ENCODE measurements around the gene PGRMC2. TPM values are rescaled to one million over a fixed set of nuclear protein-coding genes. Genes with fewer than 3 reads are reported as not detected.

Gene PGRMC2
- total and polyA plus RNA-seq, 4 donors = 28.9 to 44.3 (median 32.1) TPM

- no peak overlapping the region for H3K4me3 ChIP-seq (ENCODE audit: low read depth in 1 of 3, low read length in 3 of 3)
- H3K27me3 ChIP-seq (ENCODE audit: control insufficient read depth in 4 of 4, insufficient read depth in 4 of 4, low read length in 3 of 4) = no peaks in the 10 kb centered on the region
- H3K9ac ChIP-seq (ENCODE audit: low read depth in 1 of 2, low read length in 2 of 2) = no peak overlapping the region
- H3K36me3 ChIP-seq (ENCODE audit: control insufficient read depth in 4 of 4, insufficient read depth in 3 of 4, low read depth in 1 of 4, low read length in 3 of 4) = no peaks in the 10 kb centered on the region
- no peaks in the 10 kb centered on the region for H3K9me3 ChIP-seq (ENCODE audit: control insufficient read depth in 4 of 4, low read length in 3 of 4)
- no peak for DNase-seq (ENCODE audit: low spot score)
- no peak overlapping the region for H3K27ac ChIP-seq (ENCODE audit: low read depth in 1 of 2, low read length in 2 of 2)
- WGBS = 93% methylated on average over 3 of the region's 3 CpGs
- TF ChIP-seq EGR1 (IDR thresholded peaks at IDR 0.05; ENCODE audit: low read depth in 2 of 2) (no peak), RAD21 (IDR thresholded peaks at IDR 0.05) (no peak), HNF4A (conservative IDR thresholded peaks at IDR 0.05) (no peak), SP1 (IDR thresholded peaks at IDR 0.05) (no peak), RXRA (IDR thresholded peaks at IDR 0.05) (no peak), REST (IDR thresholded peaks at IDR 0.05) (no peak), YY1 (IDR thresholded peaks at IDR 0.05) (no peak), FOXA2 (IDR thresholded peaks at IDR 0.05) (no peak), NR2F2 (IDR thresholded peaks at IDR 0.05) (no peak), TAF1 (conservative IDR thresholded peaks at IDR 0.05) (no peak), GABPA (IDR thresholded peaks at IDR 0.05 in 1 of 2, conservative IDR thresholded peaks at IDR 0.05 in 1 of 2) (no peak), ATF3 (IDR thresholded peaks at IDR 0.05) (no peak)
- TF ChIP-seq, protein P1, sequence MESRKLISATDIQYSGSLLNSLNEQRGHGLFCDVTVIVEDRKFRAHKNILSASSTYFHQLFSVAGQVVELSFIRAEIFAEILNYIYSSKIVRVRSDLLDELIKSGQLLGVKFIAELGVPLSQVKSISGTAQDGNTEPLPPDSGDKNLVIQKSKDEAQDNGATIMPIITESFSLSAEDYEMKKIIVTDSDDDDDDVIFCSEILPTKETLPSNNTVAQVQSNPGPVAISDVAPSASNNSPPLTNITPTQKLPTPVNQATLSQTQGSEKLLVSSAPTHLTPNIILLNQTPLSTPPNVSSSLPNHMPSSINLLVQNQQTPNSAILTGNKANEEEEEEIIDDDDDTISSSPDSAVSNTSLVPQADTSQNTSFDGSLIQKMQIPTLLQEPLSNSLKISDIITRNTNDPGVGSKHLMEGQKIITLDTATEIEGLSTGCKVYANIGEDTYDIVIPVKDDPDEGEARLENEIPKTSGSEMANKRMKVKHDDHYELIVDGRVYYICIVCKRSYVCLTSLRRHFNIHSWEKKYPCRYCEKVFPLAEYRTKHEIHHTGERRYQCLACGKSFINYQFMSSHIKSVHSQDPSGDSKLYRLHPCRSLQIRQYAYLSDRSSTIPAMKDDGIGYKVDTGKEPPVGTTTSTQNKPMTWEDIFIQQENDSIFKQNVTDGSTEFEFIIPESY (IDR thresholded peaks at IDR 0.05) = no peak
- no peaks in the 10 kb centered on the region for H3K4me1 ChIP-seq (ENCODE audit: control insufficient read depth in 4 of 4, insufficient read depth in 4 of 4, low read length in 3 of 4)
These were observed 52.8 kb downstream of the PGRMC2 start for GRCh38 chr4:128234836-128235235.

DNA sequence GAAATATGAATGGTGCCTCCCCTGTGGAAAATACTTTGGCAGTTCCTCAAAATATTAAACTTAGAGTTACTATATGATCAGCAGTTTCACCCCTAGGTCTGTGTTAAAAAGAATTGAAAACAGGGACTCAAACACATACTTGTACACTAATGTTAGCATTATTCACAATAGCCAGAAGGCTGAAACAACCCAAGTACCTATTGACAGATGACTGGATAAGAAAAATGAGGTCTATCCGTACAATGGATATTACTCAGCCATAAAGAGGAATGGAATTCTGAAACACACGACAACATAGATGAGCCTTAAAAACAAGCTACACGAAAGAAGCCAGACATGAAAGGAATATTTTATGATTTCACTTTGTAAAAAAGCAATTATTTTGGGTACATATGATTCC is 54.9 kb downstream of the PGRMC2 start:
- no peaks in the 10 kb centered on the region for H3K9me3 ChIP-seq (ENCODE audit: control insufficient read depth in 4 of 4, low read length in 3 of 4)
- H3K27me3 ChIP-seq (ENCODE audit: control insufficient read depth in 4 of 4, insufficient read depth in 4 of 4, low read length in 3 of 4) = no peaks in the 10 kb centered on the region
- no peak overlapping the region for H3K9ac ChIP-seq (ENCODE audit: low read depth in 1 of 2, low read length in 2 of 2)
- no peak overlapping the region for H3K27ac ChIP-seq (ENCODE audit: low read depth in 1 of 2, low read length in 2 of 2)
- H3K4me3 ChIP-seq (ENCODE audit: low read depth in 1 of 3, low read length in 3 of 3) = no peak overlapping the region
- WGBS = 95% methylated on average over 3 of the region's 3 CpGs
- H3K36me3 ChIP-seq (ENCODE audit: control insufficient read depth in 4 of 4, insufficient read depth in 3 of 4, low read depth in 1 of 4, low read length in 3 of 4) = no peaks in the 10 kb centered on the region
- DNase-seq (ENCODE audit: low spot score) = no peak
- TF ChIP-seq ATF3 (IDR thresholded peaks at IDR 0.05) = no peak
- TF ChIP-seq JUND (IDR thresholded peaks at IDR 0.05) = no peak
- TF ChIP-seq, protein P1 (IDR thresholded peaks at IDR 0.05) = no peak
- no peak for TF ChIP-seq EGR1 (IDR thresholded peaks at IDR 0.05; ENCODE audit: low read depth in 2 of 2)
- no peak for TF ChIP-seq NR2F2 (IDR thresholded peaks at IDR 0.05)
- no peak for TF ChIP-seq RXRA (IDR thresholded peaks at IDR 0.05)
- TF ChIP-seq, protein P2, sequence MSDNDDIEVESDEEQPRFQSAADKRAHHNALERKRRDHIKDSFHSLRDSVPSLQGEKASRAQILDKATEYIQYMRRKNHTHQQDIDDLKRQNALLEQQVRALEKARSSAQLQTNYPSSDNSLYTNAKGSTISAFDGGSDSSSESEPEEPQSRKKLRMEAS (IDR thresholded peaks at IDR 0.05) = no peak
- TF ChIP-seq HNF4A (conservative IDR thresholded peaks at IDR 0.05) = no peak
- no peak for TF ChIP-seq REST (IDR thresholded peaks at IDR 0.05)
- no peak for TF ChIP-seq SP1 (IDR thresholded peaks at IDR 0.05)
- no peak for TF ChIP-seq FOXA2 (IDR thresholded peaks at IDR 0.05)
- no peak for TF ChIP-seq TAF1 (conservative IDR thresholded peaks at IDR 0.05)
- H3K4me1 ChIP-seq (ENCODE audit: control insufficient read depth in 4 of 4, insufficient read depth in 4 of 4, low read length in 3 of 4) = no peaks in the 10 kb centered on the region
